GM12801 (cell line): ENCODE data around the gene PPP1R1C.

Source experiments
- TF ChIP-seq, protein P1 (sequence below): IDR thresholded peaks from one replicate; pipeline ENCODE4 v1.5.1; 2011; ENCODE audit warnings: control low read depth; ENCODE audit not compliant: insufficient read length; ENCODE audit errors: extremely low read depth

PPP1R1C gene

DNA sequence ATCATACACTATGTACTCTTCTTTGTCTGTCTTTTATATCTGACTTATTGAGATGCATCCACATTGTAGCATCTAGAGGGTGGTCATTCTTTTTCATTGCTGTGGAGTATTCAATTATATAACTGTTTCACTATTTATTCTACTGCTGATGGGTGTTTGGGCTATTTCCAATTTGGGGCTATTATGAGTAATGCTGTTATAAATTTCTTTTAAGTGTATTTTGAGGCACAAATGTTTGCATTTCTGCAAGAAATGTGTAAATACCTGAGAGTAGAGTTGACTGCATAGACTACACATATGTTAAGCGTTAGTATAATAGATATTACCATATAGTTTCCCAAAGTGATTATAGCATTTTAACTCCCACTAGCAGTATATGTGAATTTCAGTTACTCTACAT is 26.9 kb upstream of the PPP1R1C start:
- TF ChIP-seq, protein P1, sequence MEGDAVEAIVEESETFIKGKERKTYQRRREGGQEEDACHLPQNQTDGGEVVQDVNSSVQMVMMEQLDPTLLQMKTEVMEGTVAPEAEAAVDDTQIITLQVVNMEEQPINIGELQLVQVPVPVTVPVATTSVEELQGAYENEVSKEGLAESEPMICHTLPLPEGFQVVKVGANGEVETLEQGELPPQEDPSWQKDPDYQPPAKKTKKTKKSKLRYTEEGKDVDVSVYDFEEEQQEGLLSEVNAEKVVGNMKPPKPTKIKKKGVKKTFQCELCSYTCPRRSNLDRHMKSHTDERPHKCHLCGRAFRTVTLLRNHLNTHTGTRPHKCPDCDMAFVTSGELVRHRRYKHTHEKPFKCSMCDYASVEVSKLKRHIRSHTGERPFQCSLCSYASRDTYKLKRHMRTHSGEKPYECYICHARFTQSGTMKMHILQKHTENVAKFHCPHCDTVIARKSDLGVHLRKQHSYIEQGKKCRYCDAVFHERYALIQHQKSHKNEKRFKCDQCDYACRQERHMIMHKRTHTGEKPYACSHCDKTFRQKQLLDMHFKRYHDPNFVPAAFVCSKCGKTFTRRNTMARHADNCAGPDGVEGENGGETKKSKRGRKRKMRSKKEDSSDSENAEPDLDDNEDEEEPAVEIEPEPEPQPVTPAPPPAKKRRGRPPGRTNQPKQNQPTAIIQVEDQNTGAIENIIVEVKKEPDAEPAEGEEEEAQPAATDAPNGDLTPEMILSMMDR, result no peak

DNA sequence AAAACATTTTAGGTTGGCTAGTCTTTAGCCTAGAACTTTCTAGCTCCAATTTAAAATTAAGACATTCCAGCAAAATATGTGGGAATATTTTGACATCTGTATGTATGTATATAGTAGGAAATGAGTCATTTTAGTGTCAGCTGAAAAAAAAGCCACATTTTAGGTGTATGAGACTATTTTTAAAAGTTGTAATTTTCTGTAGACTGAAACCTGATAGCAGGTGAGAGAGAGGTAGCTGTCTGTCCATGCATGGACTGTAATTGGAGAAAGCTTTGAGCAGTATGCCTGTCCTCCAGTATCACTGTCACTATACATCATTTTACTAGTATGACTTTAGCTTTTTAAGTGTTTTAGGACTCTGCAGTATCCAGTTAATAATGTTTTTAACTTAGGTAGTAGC is 26.1 kb upstream of the PPP1R1C start:
- TF ChIP-seq, protein P1, result no peak

DNA sequence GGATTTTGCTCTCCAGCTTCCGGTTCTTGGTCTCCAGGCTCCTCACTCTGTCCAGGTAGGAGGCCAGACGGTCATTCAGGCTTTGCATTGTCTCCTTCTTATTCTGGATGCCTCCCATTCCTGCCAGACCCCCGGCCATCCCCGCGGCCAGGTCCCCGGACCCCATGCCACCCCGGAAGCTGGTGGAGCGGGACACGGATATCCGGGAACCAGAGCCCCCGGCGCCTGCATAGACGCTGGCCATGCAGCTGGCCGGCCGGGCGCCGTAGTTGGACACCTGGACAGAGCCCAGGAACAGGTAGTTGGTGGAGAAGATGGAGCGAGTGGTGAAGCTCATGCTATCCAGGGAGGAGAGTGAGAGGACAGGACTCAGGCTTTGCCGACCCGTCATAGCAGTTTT is 23.5 kb upstream of the PPP1R1C start:
- TF ChIP-seq, protein P1, result no peak

DNA sequence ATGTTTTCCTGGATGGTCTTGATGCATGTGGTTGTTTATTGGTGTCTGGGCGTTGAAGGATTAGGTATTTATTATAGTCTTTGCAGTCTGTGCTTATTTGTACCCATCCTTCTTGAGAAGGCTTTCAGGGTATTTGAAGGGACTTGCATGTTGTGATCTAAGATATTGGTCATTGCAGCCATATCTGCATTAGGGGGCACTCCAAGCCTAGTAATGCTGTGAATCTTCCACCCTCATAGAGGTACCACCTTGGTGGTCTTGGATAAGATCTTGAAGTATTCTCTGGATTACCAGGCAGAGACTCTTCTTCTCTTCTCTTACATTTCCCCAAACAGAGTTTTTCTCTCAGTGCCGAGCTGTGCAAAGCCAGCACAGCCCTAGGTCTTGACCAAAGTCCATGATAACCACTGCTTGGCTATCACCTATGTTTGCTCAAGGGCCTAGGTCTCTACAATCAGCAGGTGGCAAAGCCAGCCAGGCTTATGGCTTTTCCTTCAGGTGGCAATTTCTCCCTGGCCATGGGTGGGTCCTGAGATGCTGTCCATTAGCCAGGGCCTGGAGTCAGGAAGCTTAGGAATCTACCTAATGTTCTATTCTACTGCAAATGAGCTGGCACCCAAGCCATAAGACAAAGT is 15.4 kb upstream of the PPP1R1C start:
- TF ChIP-seq, protein P1, result no peak

DNA sequence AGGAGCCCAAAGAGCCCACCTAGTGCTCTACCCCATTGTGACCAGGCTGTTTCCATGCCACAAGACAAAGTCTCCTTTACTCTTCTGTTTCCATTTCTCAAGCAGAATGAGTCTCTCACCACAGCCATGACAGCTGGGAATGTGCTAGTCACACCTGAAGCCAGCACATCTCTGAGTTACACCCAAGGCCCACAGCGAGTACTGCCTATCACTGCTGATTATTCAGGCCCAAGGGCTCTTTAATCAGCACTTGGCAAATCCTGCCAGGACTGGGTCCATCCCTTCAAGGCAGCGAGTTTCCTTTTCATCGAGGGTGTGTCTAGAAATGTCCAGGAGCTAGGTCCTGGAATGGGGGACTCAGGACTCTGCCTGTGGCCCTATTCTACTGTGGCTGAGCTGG is 14.6 kb upstream of the PPP1R1C start:
- TF ChIP-seq, protein P1, result no peak

DNA sequence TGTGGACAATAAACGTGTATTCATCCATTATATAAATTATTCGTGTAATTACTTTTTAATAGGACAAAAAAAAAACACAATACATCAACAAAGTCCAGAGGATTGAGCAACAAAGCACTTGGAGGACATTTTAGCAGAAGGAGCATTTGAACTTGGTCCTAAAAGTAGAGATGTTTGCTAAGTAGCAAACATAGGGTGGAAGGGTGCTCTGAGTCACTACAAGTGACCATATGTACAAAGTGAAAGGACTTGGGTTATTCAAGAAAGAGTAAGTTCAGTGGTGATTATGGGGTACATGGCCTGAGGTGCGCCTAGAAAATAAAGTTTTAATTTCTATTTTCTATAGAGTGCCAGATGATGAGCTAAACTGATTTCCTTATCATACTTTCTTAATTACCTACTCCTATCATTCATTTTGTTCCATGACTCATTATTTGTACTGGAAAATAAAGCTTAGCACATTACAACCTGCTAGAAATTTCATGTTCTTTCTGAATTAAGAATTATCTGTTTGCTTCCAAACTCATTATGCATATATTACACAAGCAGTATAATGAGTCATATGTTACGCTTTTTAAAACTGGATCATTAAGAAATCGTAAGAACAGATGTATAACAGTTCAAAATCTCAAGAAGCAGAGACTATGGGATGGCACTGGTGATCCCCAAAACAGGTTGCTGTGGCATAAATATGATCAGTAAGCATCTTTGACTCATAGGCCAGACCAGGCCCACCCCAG is 13.1 kb upstream of the PPP1R1C start:
- TF ChIP-seq, protein P1, result no peak

DNA sequence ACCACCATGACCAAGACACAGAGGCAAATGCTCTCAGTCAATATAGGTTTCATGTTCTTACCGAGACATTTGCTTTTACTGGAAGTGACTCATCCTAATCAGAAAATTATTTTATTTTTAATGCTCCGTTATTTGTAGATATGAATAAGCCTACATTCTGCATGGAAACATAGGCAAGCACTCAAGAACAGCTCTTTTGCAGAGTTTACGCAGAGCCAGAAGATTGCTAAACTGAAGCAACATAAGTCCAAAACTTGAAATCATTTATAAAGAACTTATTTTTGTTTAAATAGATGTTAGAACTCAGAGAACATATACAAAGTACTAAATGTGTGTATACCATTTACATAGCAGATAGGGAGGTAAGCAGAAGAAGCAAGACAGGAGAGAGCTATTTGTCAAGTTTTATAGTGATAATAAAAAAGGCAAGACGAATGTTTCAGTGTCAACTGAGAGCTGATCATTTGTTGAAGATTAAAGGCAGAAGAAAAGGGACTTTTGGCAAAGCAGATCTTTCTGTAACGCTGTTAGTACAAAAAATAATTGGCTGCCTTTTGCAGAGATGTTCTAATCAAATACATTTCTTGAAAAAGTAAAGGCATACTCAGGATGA is 12.4 kb upstream of the PPP1R1C start:
- TF ChIP-seq, protein P1, result no peak
